Subcutaneous adipose tissue (tissue), 4 donors: ENCODE results near the gene NCAPG2. TPM values are rescaled to one million over a fixed set of nuclear protein-coding genes. Genes with fewer than 3 reads are reported as not detected.

Experiments
- total RNA-seq, 4 donors: library from RNA; depleted of rRNA; stranded (reverse); fragments of >200 nt; gene quantifications; one replicate each; pipeline ENCODE4 v1.1.0, GENCODE V29; 2016
- TF ChIP-seq, protein P1 (sequence below): fragments of 450-650 bp; IDR thresholded peaks from one replicate; pipeline ENCODE4 v1.5.1; 2016; ENCODE audit warnings: low read depth, mild to moderate bottlenecking, control low read depth, antibody characterized with exemption, moderate library complexity

The NCAPG2 gene
- total RNA-seq, 4 donors from 2014 or later = 8.2 to 13.4 (median 11.3) TPM

DNA sequence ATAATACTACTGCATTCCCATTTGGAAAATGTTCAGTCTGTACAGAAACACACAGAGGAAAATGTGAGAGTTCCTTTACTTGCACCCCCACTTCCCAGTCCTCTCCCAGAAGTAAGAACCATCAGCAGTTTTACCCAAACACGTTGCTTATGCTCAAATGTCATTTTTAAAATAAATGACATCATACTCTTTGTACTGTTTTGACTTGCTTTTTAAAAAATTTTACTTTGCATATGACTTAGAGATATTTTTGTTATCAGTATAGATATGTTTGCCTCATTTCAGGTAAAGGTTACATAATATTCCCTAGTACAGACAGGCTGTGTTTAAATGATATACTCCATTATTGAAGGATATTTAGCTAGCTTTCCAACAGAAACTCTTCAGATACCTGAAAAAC, 103.5 kb downstream of the NCAPG2 start:
- TF ChIP-seq, protein P1, sequence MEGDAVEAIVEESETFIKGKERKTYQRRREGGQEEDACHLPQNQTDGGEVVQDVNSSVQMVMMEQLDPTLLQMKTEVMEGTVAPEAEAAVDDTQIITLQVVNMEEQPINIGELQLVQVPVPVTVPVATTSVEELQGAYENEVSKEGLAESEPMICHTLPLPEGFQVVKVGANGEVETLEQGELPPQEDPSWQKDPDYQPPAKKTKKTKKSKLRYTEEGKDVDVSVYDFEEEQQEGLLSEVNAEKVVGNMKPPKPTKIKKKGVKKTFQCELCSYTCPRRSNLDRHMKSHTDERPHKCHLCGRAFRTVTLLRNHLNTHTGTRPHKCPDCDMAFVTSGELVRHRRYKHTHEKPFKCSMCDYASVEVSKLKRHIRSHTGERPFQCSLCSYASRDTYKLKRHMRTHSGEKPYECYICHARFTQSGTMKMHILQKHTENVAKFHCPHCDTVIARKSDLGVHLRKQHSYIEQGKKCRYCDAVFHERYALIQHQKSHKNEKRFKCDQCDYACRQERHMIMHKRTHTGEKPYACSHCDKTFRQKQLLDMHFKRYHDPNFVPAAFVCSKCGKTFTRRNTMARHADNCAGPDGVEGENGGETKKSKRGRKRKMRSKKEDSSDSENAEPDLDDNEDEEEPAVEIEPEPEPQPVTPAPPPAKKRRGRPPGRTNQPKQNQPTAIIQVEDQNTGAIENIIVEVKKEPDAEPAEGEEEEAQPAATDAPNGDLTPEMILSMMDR = no peak

GRCh38 chr7:158596745-158597144, 107.9 kb downstream of the NCAPG2 start:
- TF ChIP-seq, protein P1 = no peak

DNA sequence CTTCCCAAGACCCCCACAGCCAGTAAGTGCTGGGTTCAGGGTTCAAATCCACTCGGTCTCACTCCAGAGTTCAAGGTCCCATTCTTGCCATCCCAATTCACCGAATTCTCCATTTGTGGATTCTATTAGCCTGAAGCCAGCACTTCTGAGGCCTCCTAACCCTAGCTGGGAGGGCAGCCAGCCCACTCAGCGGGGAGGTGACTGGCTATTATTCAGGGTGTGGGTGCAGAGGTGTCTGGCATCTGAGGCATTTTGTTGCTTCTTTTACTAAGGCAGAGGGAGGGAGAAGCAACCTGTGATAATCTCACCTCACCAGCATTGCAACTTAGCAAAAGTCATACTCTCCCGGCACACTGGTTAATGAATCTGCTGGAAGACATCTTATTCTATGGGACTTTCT, 108.3 kb downstream of the NCAPG2 start:
- TF ChIP-seq, protein P1 = no peak

GRCh38 chr7:158595068-158595467, 109.5 kb downstream of the NCAPG2 start:
- TF ChIP-seq, protein P1 = no peak

DNA sequence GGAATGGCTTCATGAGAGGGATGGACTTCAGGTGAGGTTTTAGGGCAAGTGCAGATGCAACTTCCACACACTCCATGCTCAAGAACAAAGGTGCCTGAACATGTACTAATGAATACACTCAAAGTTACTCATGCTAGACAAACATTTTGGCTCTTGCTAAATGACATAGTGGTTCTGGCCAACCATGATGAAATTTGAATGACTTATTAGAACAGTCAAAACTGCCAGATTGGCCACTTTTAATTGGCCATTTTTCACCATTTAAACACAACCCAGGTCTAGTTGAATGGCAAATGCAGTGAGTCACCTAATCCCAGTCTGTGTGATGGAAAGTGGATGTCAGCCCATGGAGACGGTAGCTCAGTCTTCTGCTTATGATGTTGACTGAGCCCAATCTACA, 112.1 kb downstream of the NCAPG2 start:
- TF ChIP-seq, protein P1 = no peak

GRCh38 chr7:158591944-158592343, 112.7 kb downstream of the NCAPG2 start:
- TF ChIP-seq, protein P1 = no peak

- TF ChIP-seq, protein P1 = no peak
Measured at GRCh38 chr7:158590181-158590530, 114.4 kb downstream of the NCAPG2 start.

DNA sequence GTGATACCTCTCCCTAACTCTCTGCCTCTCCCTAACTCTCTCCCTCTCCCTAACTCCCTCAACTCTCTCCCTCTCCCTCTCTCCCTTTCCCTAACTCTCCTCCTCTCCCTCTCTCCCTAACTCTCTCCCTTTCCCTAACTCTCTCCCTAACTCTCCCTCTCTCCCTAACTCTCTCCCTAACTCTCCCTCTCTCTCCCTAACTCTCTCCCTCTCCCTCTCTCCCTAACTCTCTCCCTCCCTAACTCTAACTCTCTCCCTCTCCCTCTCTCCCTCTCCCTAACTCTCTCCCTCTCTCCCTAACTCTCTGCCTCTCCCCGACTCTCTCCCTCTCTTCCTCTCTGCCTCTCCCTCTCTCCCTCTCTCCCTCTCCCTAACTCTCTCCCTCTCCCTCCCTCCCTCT, 115.0 kb downstream of the NCAPG2 start:
- TF ChIP-seq, protein P1 = no peak
